ENCODE data around the gene PACSIN1.
"Not testable (repeated sequence)": the region's sequence is repeated elsewhere in the genome, so short reads cannot be mapped to it uniquely, and the experiment has no call there.

PACSIN1 gene

GRCh38 chr6:34457742-34458735 lies 7.8 kb upstream of the PACSIN1 start:
- DNase-seq (ENCODE audit: low read depth in 2 of 2) = no peak

- peak in 1 of 2 donors; percentile 20 for DNase-seq (ENCODE audit: low read depth in 2 of 2)
These were observed 5.8 kb upstream of the PACSIN1 start for GRCh38 chr6:34459899-34460593.

GRCh38 chr6:34460796-34461507 lies 4.9 kb upstream of the PACSIN1 start:
- DNase-seq (ENCODE audit: low read depth in 2 of 2) = no peak

GRCh38 chr6:34462010-34462409 lies 3.9 kb upstream of the PACSIN1 start:
- DNase-seq (ENCODE audit: low read depth in 2 of 2) = no peak

GRCh38 chr6:34462551-34462971 lies 3.3 kb upstream of the PACSIN1 start:
- no peak for DNase-seq (ENCODE audit: low read depth in 2 of 2)

- DNase-seq (ENCODE audit: low read depth in 2 of 2) = no peak
These were observed 2.6 kb upstream of the PACSIN1 start for GRCh38 chr6:34463299-34463698.

GRCh38 chr6:34463849-34464248 lies 2.0 kb upstream of the PACSIN1 start:
- no peak for DNase-seq (ENCODE audit: low read depth in 2 of 2)

GRCh38 chr6:34466242-34467185 lies 638 bp downstream of the PACSIN1 start:
- DNase-seq (ENCODE audit: low read depth in 2 of 2) = no peak

- no peak for DNase-seq (ENCODE audit: low read depth in 2 of 2)
These were observed 2.6 kb downstream of the PACSIN1 start for GRCh38 chr6:34468378-34468892.

GRCh38 chr6:34469499-34469898 lies 3.6 kb downstream of the PACSIN1 start:
- DNase-seq (ENCODE audit: low read depth in 2 of 2) = no peak

- no peak for DNase-seq (ENCODE audit: low read depth in 2 of 2)
These were observed 6.5 kb downstream of the PACSIN1 start for GRCh38 chr6:34472425-34472824.

- DNase-seq (ENCODE audit: low read depth in 2 of 2) = no peak
These were observed 8.1 kb downstream of the PACSIN1 start for GRCh38 chr6:34473967-34474366.

GRCh38 chr6:34474754-34475153 lies 8.9 kb downstream of the PACSIN1 start:
- no peak for DNase-seq (ENCODE audit: low read depth in 2 of 2)

- DNase-seq (ENCODE audit: low read depth in 2 of 2) = no peak
These were observed 9.4 kb downstream of the PACSIN1 start for GRCh38 chr6:34475238-34475682.

GRCh38 chr6:34475767-34476328 lies 10.0 kb downstream of the PACSIN1 start:
- no peak for DNase-seq (ENCODE audit: low read depth in 2 of 2)

- DNase-seq (ENCODE audit: low read depth in 2 of 2) = no peak
These were observed 10.6 kb downstream of the PACSIN1 start for GRCh38 chr6:34476447-34476846.

- no peak for DNase-seq (ENCODE audit: low read depth in 2 of 2)
These were observed 11.0 kb downstream of the PACSIN1 start for GRCh38 chr6:34476921-34477320.

GRCh38 chr6:34478796-34479195 lies 12.9 kb downstream of the PACSIN1 start:
- DNase-seq (ENCODE audit: low read depth in 2 of 2) = no peak

GRCh38 chr6:34483781-34484180 lies 17.9 kb downstream of the PACSIN1 start:
- DNase-seq (ENCODE audit: low read depth in 2 of 2) = not testable (repeated sequence)

GRCh38 chr6:34484391-34484790 lies 18.5 kb downstream of the PACSIN1 start:
- no peak for DNase-seq (ENCODE audit: low read depth in 2 of 2)

All from stimulated activated CD4-positive, alpha-beta T cell treated with anti-CD3 and anti-CD28 coated beads, Interleukin-4, amount 100 ng/mL, for 48 hours (primary cell).